Measurements from ENCODE around the gene PJA2.
A peak's percentile ranks its signal among the peaks of the same experiment; 100 is the strongest.

DNA sequence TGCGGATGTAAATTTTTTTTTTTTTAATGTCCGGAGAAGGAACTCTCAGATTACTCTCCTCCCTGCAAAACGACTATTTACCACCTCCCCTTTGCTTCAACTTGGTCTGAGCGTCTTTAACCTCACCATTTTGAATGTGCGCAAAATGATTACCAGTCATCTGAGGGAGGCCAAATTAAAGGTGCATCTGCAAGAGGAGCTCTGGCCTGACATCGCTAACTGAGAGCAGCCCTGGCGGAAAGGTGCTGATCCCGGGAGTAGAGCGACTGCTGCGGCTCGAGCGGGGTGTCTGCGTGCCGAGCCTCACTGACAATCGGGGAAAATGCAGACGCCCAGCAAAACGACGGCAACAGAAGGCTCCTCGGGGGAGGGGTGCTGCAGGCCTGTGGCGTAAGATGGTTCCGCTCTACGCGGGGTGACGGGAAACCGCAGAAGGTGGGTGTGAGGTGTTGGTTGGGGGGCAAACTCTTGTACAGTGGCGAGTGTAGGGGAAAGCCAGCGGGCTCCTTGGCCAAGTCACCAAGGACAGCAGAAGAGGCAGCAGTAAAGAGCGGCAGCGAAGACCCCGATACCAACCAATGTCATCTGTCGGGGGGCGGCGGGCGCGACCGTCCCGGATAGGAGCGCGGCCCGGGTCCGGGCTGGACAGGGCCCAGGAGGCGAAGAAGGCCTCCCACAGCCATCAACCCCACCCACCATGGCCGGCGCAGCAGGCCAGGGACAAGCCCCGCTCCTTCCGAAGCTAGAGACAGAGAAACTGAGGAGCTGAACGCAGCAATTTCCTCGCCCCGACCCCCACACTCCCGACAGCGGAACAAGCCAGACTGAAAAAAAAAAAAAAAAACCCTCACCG, 557 bp downstream of the PJA2 start:
- TF ChIP-seq POLR2AphosphoS5 (IDR thresholded peaks at IDR 0.05), result peak; percentile 30 to 82 (median 66)
- TF ChIP-seq POLR2A (IDR thresholded peaks at IDR 0.05), result no peak
- TF ChIP-seq CTCF (IDR thresholded peaks at IDR 0.05), result peak in 1 of 3 donors; percentile 3

All from breast epithelium (tissue), 3 donors.